ENCODE data around the gene SENP6. TPM values are rescaled to one million over a fixed set of nuclear protein-coding genes. Genes with fewer than 3 reads are reported as not detected.
"Not testable (repeated sequence)": the region's sequence is repeated elsewhere in the genome, so short reads cannot be mapped to it uniquely, and the experiment has no call there.

The SENP6 gene
- total and polyA plus RNA-seq, 4 donors, result 31.8 to 147 (median 101) TPM

DNA sequence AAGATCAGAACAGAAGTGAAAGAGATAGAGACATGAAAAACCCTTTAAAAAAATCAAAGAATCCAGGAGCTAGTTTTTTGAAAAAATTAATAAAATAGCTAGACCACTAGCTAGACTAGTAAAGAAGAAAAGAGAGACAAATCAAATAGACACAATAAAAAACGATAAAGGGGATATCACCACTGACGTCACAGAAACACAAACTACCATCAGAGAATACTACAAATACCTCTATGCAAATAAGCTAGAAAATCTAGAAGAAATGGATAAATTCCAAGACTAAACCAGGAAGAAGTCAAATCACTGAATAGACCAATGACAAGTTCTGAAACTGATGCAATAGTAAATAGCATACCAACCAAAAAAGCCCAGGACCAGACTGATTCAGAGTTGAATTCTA, 29.6 kb upstream of the SENP6 start:
- Histone ChIP-seq H3K27me3 (ENCODE audit: control insufficient read depth in 1 of 2, insufficient read depth in 2 of 2, low read length in 1 of 2) (no peaks in the 10 kb centered on the region), H3K27ac (ENCODE audit: low read depth in 1 of 2, low read length in 2 of 2) (no peak overlapping the region), H3K4me1 (ENCODE audit: control insufficient read depth in 1 of 2, insufficient read depth in 2 of 2, low read length in 2 of 2) (no peaks in the 10 kb centered on the region), H3K36me3 (ENCODE audit: control insufficient read depth in 1 of 2, insufficient read depth in 2 of 2, low read length in 1 of 2) (no peaks in the 10 kb centered on the region), H3K9me3 (ENCODE audit: control insufficient read depth, low read length) (peaks cover 1% of the 10 kb centered on the region), H3K4me3 (ENCODE audit: low read length in 2 of 2) (no peak overlapping the region)
- ATAC-seq (ENCODE audit: low FRiP score) (no peak), DNase-seq (no peak)
- WGBS, 2 donors, result 93 to 94% methylated on average over 2 of the region's 2 CpGs
- intact Hi-C loops (cut with DNase I), result no loop called here

DNA sequence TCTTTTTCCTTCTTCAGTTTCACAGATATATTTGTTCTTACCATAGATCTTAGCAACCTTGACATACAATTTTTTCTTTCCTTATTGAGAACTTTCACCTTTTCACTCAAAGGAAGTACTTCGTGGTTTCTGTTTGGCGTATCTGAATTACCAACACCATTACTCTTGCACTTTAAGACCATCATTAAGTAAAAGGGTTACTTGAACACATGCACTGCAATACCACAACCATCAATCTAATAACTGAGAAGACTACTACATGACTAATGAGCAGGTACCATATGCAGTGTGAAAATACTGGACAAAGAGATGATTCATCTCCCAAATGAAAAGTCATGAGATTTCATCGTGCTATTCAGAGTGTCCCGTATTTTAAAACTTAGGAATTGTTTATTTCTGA, 21.7 kb upstream of the SENP6 start:
- ATAC-seq (ENCODE audit: low FRiP score), result no peak
- whole genome bisulfite sequencing, 2 donors, result 88 to 89% methylated on average over 4 of the region's 4 CpGs

DNA sequence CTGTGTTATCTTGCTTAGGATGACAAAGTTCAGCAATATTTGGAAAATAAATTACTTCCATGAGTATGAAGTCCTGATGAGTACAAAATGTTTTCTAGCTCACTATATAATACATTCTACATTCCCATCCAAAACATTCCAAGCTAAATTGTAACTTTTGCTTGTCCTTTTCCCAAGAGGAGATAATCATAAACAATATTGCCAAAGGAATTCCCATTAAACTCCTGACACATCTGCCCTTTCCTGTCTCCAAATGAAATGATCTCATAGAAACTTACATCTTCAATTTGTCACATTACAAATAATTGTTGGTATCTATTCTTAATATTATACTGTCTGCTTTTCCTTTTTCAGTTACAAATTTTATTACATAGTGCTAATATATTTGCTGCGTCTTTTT, 20.4 kb upstream of the SENP6 start:
- WGBS, 2 donors, result 88 to 98% methylated on average over 1 of the region's 1 CpG
- Histone ChIP-seq H3K9me3 (ENCODE audit: control insufficient read depth, low read length) (no peaks in the 10 kb centered on the region), H3K4me3 (ENCODE audit: low read length in 2 of 2) (no peak overlapping the region), H3K27ac (ENCODE audit: low read depth in 1 of 2, low read length in 2 of 2) (no peak overlapping the region), H3K36me3 (ENCODE audit: control insufficient read depth in 1 of 2, insufficient read depth in 2 of 2, low read length in 1 of 2) (no peaks in the 10 kb centered on the region), H3K4me1 (ENCODE audit: control insufficient read depth in 1 of 2, insufficient read depth in 2 of 2, low read length in 2 of 2) (no peaks in the 10 kb centered on the region), H3K27me3 (ENCODE audit: control insufficient read depth in 1 of 2, insufficient read depth in 2 of 2, low read length in 1 of 2) (no peaks in the 10 kb centered on the region)
- intact Hi-C loops (cut with DNase I), result no loop called here
- ATAC-seq (ENCODE audit: low FRiP score) (no peak), DNase-seq (no peak)

More for the DNA sequence above, 21.7 kb upstream of the SENP6 start:
- DNase-seq, result no peak
- intact Hi-C loops (cut with DNase I), result no loop called here
- Histone ChIP-seq H3K4me1 (ENCODE audit: control insufficient read depth in 1 of 2, insufficient read depth in 2 of 2, low read length in 2 of 2) (no peaks in the 10 kb centered on the region), H3K36me3 (ENCODE audit: control insufficient read depth in 1 of 2, insufficient read depth in 2 of 2, low read length in 1 of 2) (no peaks in the 10 kb centered on the region), H3K27ac (ENCODE audit: low read depth in 1 of 2, low read length in 2 of 2) (no peak overlapping the region), H3K9me3 (ENCODE audit: control insufficient read depth, low read length) (no peaks in the 10 kb centered on the region), H3K27me3 (ENCODE audit: control insufficient read depth in 1 of 2, insufficient read depth in 2 of 2, low read length in 1 of 2) (no peaks in the 10 kb centered on the region), H3K4me3 (ENCODE audit: low read length in 2 of 2) (no peak overlapping the region)

DNA sequence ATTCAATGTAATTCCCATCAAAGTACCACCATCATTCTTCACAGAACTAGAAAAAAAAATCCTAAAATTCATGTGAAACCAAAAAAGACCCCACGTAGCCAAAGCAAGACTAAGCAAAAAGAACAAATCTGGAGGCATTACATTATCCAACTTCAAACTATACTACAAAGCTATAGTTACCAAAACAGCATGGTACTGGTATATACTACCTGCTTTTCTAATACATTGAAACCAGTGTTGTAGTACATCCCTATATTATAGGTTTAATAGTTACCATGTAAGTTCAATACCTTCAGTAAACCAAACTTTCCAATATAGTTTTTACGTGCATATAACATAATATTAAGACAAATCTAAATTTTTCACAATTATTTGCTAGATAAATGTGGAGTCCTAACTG, 17.1 kb upstream of the SENP6 start:
- H3K4me1 ChIP-seq (ENCODE audit: control insufficient read depth in 1 of 2, insufficient read depth in 2 of 2, low read length in 2 of 2); DNase-seq; H3K4me3 ChIP-seq (ENCODE audit: low read length in 2 of 2); ATAC-seq (ENCODE audit: low FRiP score); intact Hi-C loops (cut with DNase I); H3K27me3 ChIP-seq (ENCODE audit: control insufficient read depth in 1 of 2, insufficient read depth in 2 of 2, low read length in 1 of 2); H3K27ac ChIP-seq (ENCODE audit: low read depth in 1 of 2, low read length in 2 of 2); H3K36me3 ChIP-seq (ENCODE audit: control insufficient read depth in 1 of 2, insufficient read depth in 2 of 2, low read length in 1 of 2); H3K9me3 ChIP-seq (ENCODE audit: control insufficient read depth, low read length): not testable (repeated sequence)
- WGBS, 2 donors, result 60 to 94% methylated on average over 2 of the region's 2 CpGs

DNA sequence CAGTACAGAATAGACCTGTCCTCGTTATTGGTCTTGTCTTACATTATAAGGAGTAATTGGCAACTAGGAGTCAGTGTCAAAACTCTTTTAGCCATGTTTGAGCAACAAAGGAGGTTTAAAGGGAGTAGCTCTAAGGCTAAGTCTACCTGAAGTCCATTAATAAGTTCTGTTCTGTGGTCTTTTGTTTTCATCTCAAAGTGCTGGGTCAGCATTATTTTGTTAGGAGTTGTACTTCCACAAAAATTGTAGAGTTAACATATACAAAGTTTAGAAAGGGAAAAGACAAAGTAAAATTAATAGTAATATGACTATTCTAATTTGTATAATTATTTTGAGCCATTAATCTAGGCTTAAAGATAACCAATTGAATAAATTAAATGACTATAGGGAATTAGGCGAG, 12.7 kb upstream of the SENP6 start:
- intact Hi-C loops (cut with DNase I), result no loop called here
- WGBS, 2 donors, result 99 to 100% methylated on average over 2 of the region's 2 CpGs

DNA sequence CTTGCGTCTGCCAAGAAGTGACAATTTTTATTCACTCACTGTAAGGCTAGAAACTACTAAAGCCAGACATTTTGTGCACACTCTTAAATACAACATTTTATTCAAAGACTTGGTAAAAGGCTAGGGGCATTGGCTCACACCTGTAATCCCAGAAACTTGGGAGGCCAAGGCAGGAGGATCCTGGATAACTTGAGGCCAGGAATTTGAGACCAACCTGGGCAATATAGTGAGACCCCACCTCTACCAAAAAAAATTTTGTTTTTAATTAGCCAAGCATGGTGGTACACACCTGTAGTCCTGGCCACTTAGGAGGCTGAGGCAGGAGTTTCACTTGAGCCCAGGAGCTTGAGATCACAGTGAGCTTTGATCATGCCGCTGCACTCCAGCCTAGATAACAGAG, 11.3 kb upstream of the SENP6 start:
- intact Hi-C loops (cut with DNase I), result no loop called here
- Histone ChIP-seq H3K4me1 (ENCODE audit: control insufficient read depth in 1 of 2, insufficient read depth in 2 of 2, low read length in 2 of 2) (no peaks in the 10 kb centered on the region), H3K9me3 (ENCODE audit: control insufficient read depth, low read length) (no peaks in the 10 kb centered on the region), H3K36me3 (ENCODE audit: control insufficient read depth in 1 of 2, insufficient read depth in 2 of 2, low read length in 1 of 2) (no peaks in the 10 kb centered on the region), H3K27me3 (ENCODE audit: control insufficient read depth in 1 of 2, insufficient read depth in 2 of 2, low read length in 1 of 2) (no peaks in the 10 kb centered on the region), H3K4me3 (ENCODE audit: low read length in 2 of 2) (no peak overlapping the region), H3K27ac (ENCODE audit: low read depth in 1 of 2, low read length in 2 of 2) (no peak overlapping the region)
- ATAC-seq (ENCODE audit: low FRiP score) (no peak), DNase-seq (no peak)
- WGBS, 2 donors, result 95 to 98% methylated on average over 2 of the region's 2 CpGs

More for the DNA sequence above, 12.7 kb upstream of the SENP6 start:
- DNase-seq, result no peak
- no peak for ATAC-seq (ENCODE audit: low FRiP score)
- Histone ChIP-seq H3K27me3 (ENCODE audit: control insufficient read depth in 1 of 2, insufficient read depth in 2 of 2, low read length in 1 of 2) (no peaks in the 10 kb centered on the region), H3K4me1 (ENCODE audit: control insufficient read depth in 1 of 2, insufficient read depth in 2 of 2, low read length in 2 of 2) (no peaks in the 10 kb centered on the region), H3K36me3 (ENCODE audit: control insufficient read depth in 1 of 2, insufficient read depth in 2 of 2, low read length in 1 of 2) (no peaks in the 10 kb centered on the region), H3K4me3 (ENCODE audit: low read length in 2 of 2) (no peak overlapping the region), H3K27ac (ENCODE audit: low read depth in 1 of 2, low read length in 2 of 2) (no peak overlapping the region), H3K9me3 (ENCODE audit: control insufficient read depth, low read length) (no peaks in the 10 kb centered on the region)

DNA sequence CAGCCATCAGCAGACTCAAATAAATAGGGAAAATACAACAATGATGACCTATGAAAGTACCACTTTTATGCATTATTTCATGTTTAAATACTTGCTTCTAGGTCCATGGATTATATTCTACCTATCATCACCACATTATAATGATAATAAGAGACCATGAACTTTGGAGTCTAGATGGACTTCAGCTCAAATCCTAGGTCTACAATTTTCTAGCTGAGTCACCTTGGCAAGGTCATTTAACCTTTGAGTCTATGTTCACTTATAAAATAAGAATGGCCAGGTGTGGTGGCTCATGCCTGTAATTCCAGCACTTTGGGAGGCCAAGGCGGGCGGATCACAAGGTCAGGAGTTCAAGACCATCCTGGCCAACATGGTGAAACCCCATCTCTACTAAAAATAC, 5.3 kb upstream of the SENP6 start:
- H3K9me3 ChIP-seq (ENCODE audit: control insufficient read depth, low read length); H3K36me3 ChIP-seq (ENCODE audit: control insufficient read depth in 1 of 2, insufficient read depth in 2 of 2, low read length in 1 of 2); intact Hi-C loops (cut with DNase I); ATAC-seq (ENCODE audit: low FRiP score); H3K27me3 ChIP-seq (ENCODE audit: control insufficient read depth in 1 of 2, insufficient read depth in 2 of 2, low read length in 1 of 2); H3K27ac ChIP-seq (ENCODE audit: low read depth in 1 of 2, low read length in 2 of 2); DNase-seq; H3K4me3 ChIP-seq (ENCODE audit: low read length in 2 of 2); H3K4me1 ChIP-seq (ENCODE audit: control insufficient read depth in 1 of 2, insufficient read depth in 2 of 2, low read length in 2 of 2): not testable (repeated sequence)
- WGBS, 2 donors, result 97 to 100% methylated on average over 2 of the region's 2 CpGs

DNA sequence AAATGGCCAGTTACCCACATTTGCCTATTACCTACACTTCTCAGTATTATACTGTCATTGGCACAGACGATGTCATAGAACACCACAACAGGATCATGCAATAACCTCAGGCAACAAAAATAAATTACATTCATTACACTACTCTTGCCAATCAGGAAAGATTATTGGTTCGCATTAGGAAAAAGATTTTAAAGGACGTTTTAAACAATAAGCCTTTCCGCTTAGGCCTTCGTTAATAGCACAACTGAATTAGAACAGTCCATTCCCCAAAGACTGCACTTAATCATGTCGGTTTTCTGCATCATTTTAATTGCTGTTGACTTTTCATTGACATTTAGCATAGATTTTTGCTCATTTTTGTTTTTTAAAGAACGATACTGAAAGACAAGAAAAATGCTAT, 912 bp upstream of the SENP6 start:
- 50 to 57% methylated on average over 7 of the region's 7 CpGs for WGBS, 2 donors
- Histone ChIP-seq H3K9me3 (ENCODE audit: control insufficient read depth, low read length) (no peaks in the 10 kb centered on the region), H3K4me1 (ENCODE audit: control insufficient read depth in 1 of 2, insufficient read depth in 2 of 2, low read length in 2 of 2) (peaks cover 0 to 3% of the 10 kb centered on the region in 2 donors), H3K4me3 (ENCODE audit: low read length in 2 of 2) (no peak overlapping the region), H3K27me3 (ENCODE audit: control insufficient read depth in 1 of 2, insufficient read depth in 2 of 2, low read length in 1 of 2) (no peaks in the 10 kb centered on the region), H3K36me3 (ENCODE audit: control insufficient read depth in 1 of 2, insufficient read depth in 2 of 2, low read length in 1 of 2) (no peaks in the 10 kb centered on the region), H3K27ac (ENCODE audit: low read depth in 1 of 2, low read length in 2 of 2) (no peak overlapping the region)
- intact Hi-C loops (cut with DNase I), result loop anchor here in 1 of 2 donors (10.0 kb wide), 1 partner anchor 144 kb away; the partner anchor contains the start of gene MYO6
- DNase-seq, result no peak
- no peak for ATAC-seq (ENCODE audit: low FRiP score)

- peak overlapping the region; percentile 70 to 96 for H3K4me3 ChIP-seq (ENCODE audit: low read length in 2 of 2)
- H3K4me1 ChIP-seq (ENCODE audit: control insufficient read depth in 1 of 2, insufficient read depth in 2 of 2, low read length in 2 of 2), result peaks cover 0 to 3% of the 10 kb centered on the region in 2 donors
- peak overlapping the region; percentile 81 to 96 for H3K27ac ChIP-seq (ENCODE audit: low read depth in 1 of 2, low read length in 2 of 2)
- intact Hi-C loops (cut with DNase I), result loop anchor here in 1 of 2 donors (10.0 kb wide), 1 partner anchor 142 kb away; the partner anchor contains the start of gene MYO6
- ATAC-seq (ENCODE audit: low FRiP score) (peak; percentile 79), DNase-seq (peak; percentile 59 to 85)
- H3K27me3 ChIP-seq (ENCODE audit: control insufficient read depth in 1 of 2, insufficient read depth in 2 of 2, low read length in 1 of 2), result no peaks in the 10 kb centered on the region
- H3K36me3 ChIP-seq (ENCODE audit: control insufficient read depth in 1 of 2, insufficient read depth in 2 of 2, low read length in 1 of 2), result no peaks in the 10 kb centered on the region
- no peaks in the 10 kb centered on the region for H3K9me3 ChIP-seq (ENCODE audit: control insufficient read depth, low read length)
- WGBS, 2 donors, result 0% methylated on average over 60 to 70 of the region's 70 CpGs
Measured at GRCh38 chr6:75602246-75603105, 796 bp downstream of the SENP6 start.

Measured in aorta (tissue), 5 donors.